ENCODE data around the gene CFAP298. TPM values are rescaled to one million over a fixed set of nuclear protein-coding genes. Genes with fewer than 3 reads are reported as not detected.

The CFAP298 gene
- polyA plus RNA-seq, 1 of the 3 experiments (the other 2 are of a cell fraction): 57.8 TPM

DNA sequence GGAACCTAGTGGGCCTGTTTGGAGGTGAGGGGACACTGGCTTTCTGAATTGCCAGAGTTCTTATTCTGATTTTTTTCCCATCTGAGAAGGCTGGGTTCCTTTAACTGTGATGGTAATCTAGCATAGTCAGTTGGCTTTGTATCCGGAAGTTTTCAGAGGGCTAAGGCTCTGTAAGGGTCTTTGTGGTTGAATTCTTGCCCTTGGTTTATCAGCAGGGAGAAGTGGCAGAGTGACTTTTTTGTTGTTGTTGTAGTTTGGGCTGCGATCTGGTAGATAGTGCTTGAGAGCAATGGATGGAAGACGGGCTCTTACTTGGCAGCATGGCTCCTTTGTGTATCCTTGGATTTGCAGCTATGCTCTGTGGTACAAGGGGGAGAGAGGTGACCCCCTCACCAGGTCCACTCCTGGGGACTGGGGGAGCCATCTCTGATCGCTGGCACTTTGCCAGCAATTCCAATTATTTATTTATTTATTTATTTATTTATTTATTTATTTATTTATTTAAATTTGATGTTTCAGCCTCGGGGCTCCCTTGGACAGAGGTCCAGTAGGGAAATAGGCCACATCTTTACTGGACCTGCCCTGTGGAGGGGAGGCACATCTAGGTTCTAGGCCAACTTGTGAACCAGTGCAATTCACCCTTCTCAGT is 45.3 kb downstream of the CFAP298 start:
- no peak for DNase-seq
- WGBS (ENCODE audit: low lambda C conversion rate): 66% methylated on average over 5 of the region's 5 CpGs
- Histone ChIP-seq H3F3A (replicated peaks; ENCODE audit: insufficient read depth) (peaks cover 9% of the 10 kb centered on the region), H3K9me3 (peaks cover 17% of the 10 kb centered on the region), H3K79me2 (ENCODE audit: insufficient read depth) (no peaks in the 10 kb centered on the region), H3K4me1 (ENCODE audit: control insufficient read depth in 1 of 2, insufficient read depth in 2 of 2, low read depth in 1 of 2, low read length in 1 of 2) (peaks cover 0 to 6% of the 10 kb centered on the region in 2 experiments; a peak in 3 of 4 replicates), H3K9ac (no peak overlapping the region), H3K4me3 (ENCODE audit: low read depth in 2 of 2, low read length in 1 of 2) (no peak overlapping the region), H2AFZ (ENCODE audit: low read depth) (no peak overlapping the region), H3K36me3 (replicated peaks in 1 of 2; ENCODE audit: control insufficient read depth in 1 of 2, insufficient read depth in 2 of 2, low read length in 1 of 2) (peaks cover 0 to 13% of the 10 kb centered on the region in 2 experiments), H3K9me2 (no peaks in the 10 kb centered on the region), H4K20me1 (ENCODE audit: insufficient read depth) (no peaks in the 10 kb centered on the region), H3K27ac (ENCODE audit: low read depth in 2 of 2, low read length in 1 of 2) (no peak overlapping the region), H3K27me3 (ENCODE audit: insufficient read depth) (no peaks in the 10 kb centered on the region), H3K4me2 (no peak overlapping the region)
- ChIA-PET POLR2A (no interaction called here), CTCF (interaction anchor here (4.1 kb wide), 1 partner anchor 164 kb away, joined by 67 read pairs; no protein-coding TSS in a partner anchor)
- TF ChIP-seq NRF1 (IDR thresholded peaks at IDR 0.05; ENCODE audit: low read depth, low read length): no peak
- no peak for TF ChIP-seq FOSL2 (IDR thresholded peaks at IDR 0.05; ENCODE audit: borderline replicate concordance, low read depth)
- TF ChIP-seq USF2 (IDR thresholded peaks at IDR 0.05; ENCODE audit: borderline replicate concordance, low read depth, low read length): no peak
- no peak for TF ChIP-seq MAX (IDR thresholded peaks at IDR 0.05; ENCODE audit: low read depth)
- TF ChIP-seq NFIC (IDR thresholded peaks at IDR 0.05; ENCODE audit: borderline replicate concordance): 0 out of 2 replicates have a peak, but pooled peaks have one; percentile 21
- TF ChIP-seq MEF2A (IDR thresholded peaks at IDR 0.05; ENCODE audit: borderline replicate concordance, low read depth): no peak
- no peak for TF ChIP-seq TEAD4 (IDR thresholded peaks at IDR 0.05; ENCODE audit: borderline replicate concordance, insufficient read depth)
- TF ChIP-seq, protein P1, sequence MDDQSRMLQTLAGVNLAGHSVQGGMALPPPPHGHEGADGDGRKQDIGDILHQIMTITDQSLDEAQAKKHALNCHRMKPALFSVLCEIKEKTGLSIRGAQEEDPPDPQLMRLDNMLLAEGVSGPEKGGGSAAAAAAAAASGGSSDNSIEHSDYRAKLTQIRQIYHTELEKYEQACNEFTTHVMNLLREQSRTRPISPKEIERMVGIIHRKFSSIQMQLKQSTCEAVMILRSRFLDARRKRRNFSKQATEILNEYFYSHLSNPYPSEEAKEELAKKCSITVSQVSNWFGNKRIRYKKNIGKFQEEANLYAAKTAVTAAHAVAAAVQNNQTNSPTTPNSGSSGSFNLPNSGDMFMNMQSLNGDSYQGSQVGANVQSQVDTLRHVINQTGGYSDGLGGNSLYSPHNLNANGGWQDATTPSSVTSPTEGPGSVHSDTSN (IDR thresholded peaks at IDR 0.05): no peak
- TF ChIP-seq, protein P2, sequence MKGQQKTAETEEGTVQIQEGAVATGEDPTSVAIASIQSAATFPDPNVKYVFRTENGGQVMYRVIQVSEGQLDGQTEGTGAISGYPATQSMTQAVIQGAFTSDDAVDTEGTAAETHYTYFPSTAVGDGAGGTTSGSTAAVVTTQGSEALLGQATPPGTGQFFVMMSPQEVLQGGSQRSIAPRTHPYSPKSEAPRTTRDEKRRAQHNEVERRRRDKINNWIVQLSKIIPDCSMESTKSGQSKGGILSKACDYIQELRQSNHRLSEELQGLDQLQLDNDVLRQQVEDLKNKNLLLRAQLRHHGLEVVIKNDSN (IDR thresholded peaks at IDR 0.05; ENCODE audit: borderline replicate concordance, low read depth): no peak

DNA sequence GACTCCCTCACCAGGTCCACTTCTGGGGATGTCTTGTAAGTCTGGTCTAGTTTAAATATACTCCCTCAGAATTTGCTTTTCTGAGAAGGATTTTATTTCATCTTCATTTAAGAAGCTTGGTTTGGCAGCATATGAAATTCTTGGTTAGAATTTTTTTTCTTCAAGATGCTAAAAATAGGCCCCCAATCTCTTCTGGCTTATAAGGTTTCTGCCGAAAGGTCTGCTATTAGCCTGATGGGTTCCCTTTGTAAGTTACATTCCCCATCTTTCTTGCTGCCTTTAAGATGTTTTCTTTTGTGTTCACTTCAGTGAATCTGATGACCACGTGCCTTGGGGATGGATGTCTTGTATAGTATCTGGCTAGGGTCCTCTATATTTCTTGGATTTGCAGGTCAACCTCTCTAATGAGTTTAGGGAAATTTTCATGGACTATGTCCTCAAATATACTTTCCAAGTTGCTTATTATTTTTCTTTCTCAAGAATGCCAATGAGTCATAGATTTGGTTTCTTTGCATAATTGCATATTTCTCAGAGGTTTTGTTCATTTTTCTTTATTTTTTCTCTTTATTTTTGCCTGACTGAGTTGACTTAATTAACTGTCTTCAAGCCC is 46.2 kb downstream of the CFAP298 start:
- WGBS (ENCODE audit: low lambda C conversion rate): 61% methylated on average over 2 of the region's 2 CpGs
- Histone ChIP-seq H3K9me2 (no peaks in the 10 kb centered on the region), H3K4me1 (ENCODE audit: control insufficient read depth in 1 of 2, insufficient read depth in 2 of 2, low read depth in 1 of 2, low read length in 1 of 2) (peaks cover 0 to 6% of the 10 kb centered on the region in 2 experiments; a peak in 3 of 4 replicates), H3K79me2 (ENCODE audit: insufficient read depth) (no peaks in the 10 kb centered on the region), H2AFZ (ENCODE audit: low read depth) (no peak overlapping the region), H3K4me3 (ENCODE audit: low read depth in 2 of 2, low read length in 1 of 2) (no peak overlapping the region), H3K27ac (ENCODE audit: low read depth in 2 of 2, low read length in 1 of 2) (no peak overlapping the region), H3K9me3 (peaks cover 13% of the 10 kb centered on the region; the same call in 1 of the 2 replicates), H3F3A (replicated peaks; ENCODE audit: insufficient read depth) (peaks cover 9% of the 10 kb centered on the region), H3K36me3 (replicated peaks in 1 of 2; ENCODE audit: control insufficient read depth in 1 of 2, insufficient read depth in 2 of 2, low read length in 1 of 2) (peaks cover 0 to 13% of the 10 kb centered on the region in 2 experiments), H3K4me2 (no peak overlapping the region), H3K9ac (no peak overlapping the region), H4K20me1 (ENCODE audit: insufficient read depth) (no peaks in the 10 kb centered on the region), H3K27me3 (ENCODE audit: insufficient read depth) (no peaks in the 10 kb centered on the region)
- CTCF ChIA-PET: no interaction called here
- no peak for DNase-seq
- TF ChIP-seq CHD2 (IDR thresholded peaks at IDR 0.05; ENCODE audit: low read length, partially characterized antibody) (no peak), FOXJ3 (CRISPR knock-in tag; IDR thresholded peaks at IDR 0.05) (no peak)
- POLR2A ChIA-PET: no interaction called here

All from SK-N-SH (cell line).